ENCODE data around the gene B2M.

GRCh38 chr15:44718927-44719292, 7.6 kb downstream of the B2M start:
- TF ChIP-seq POLR2A (IDR thresholded peaks at IDR 0.05; ENCODE audit: low read length) (no peak), GATA1 (IDR thresholded peaks at IDR 0.05; ENCODE audit: low read depth, low read length) (no peak)

Measured in erythroblast (primary cell).